ENCODE measurements around the gene SFRP5.

SFRP5 gene

GRCh38 chr10:97729014-97729413, 42.8 kb downstream of the SFRP5 start:
- no peak overlapping the region for H3K27ac ChIP-seq
- TF ChIP-seq CTCF (IDR thresholded peaks at IDR 0.05) (no peak), ZFX (IDR thresholded peaks at IDR 0.05; ENCODE audit: borderline replicate concordance) (no peak)

GRCh38 chr10:97726636-97727178, 45.1 kb downstream of the SFRP5 start:
- no peak for TF ChIP-seq CTCF (IDR thresholded peaks at IDR 0.05)
- TF ChIP-seq ZFX (IDR thresholded peaks at IDR 0.05; ENCODE audit: borderline replicate concordance) = no peak
- H3K27ac ChIP-seq = no peak overlapping the region

GRCh38 chr10:97724341-97724941, 47.4 kb downstream of the SFRP5 start:
- no peak overlapping the region for H3K27ac ChIP-seq
- TF ChIP-seq CTCF (IDR thresholded peaks at IDR 0.05) (no peak), ZFX (IDR thresholded peaks at IDR 0.05; ENCODE audit: borderline replicate concordance) (no peak)

GRCh38 chr10:97723001-97723400, 48.8 kb downstream of the SFRP5 start:
- H3K27ac ChIP-seq = no peak overlapping the region
- TF ChIP-seq ZFX (IDR thresholded peaks at IDR 0.05; ENCODE audit: borderline replicate concordance) (no peak), CTCF (IDR thresholded peaks at IDR 0.05) (no peak)

- H3K27ac ChIP-seq = no peak overlapping the region
- TF ChIP-seq CTCF (IDR thresholded peaks at IDR 0.05) = no peak
- TF ChIP-seq ZFX (IDR thresholded peaks at IDR 0.05; ENCODE audit: borderline replicate concordance) = no peak
Measured at GRCh38 chr10:97721871-97722780, 49.7 kb downstream of the SFRP5 start.

- H3K27ac ChIP-seq = no peak overlapping the region
Measured at GRCh38 chr10:97719602-97720001, 52.2 kb downstream of the SFRP5 start.

More at GRCh38 chr10:97719602-97720001, 52.2 kb downstream of the SFRP5 start:
- no peak for TF ChIP-seq ZFX (IDR thresholded peaks at IDR 0.05; ENCODE audit: borderline replicate concordance)
- TF ChIP-seq CTCF (IDR thresholded peaks at IDR 0.05) = no peak

Data from 22Rv1 (cell line).